ENCODE measurements around the gene CALHM1.
"Not testable (repeated sequence)": the region's sequence is repeated elsewhere in the genome, so short reads cannot be mapped to it uniquely, and the experiment has no call there.

Gene CALHM1

DNA sequence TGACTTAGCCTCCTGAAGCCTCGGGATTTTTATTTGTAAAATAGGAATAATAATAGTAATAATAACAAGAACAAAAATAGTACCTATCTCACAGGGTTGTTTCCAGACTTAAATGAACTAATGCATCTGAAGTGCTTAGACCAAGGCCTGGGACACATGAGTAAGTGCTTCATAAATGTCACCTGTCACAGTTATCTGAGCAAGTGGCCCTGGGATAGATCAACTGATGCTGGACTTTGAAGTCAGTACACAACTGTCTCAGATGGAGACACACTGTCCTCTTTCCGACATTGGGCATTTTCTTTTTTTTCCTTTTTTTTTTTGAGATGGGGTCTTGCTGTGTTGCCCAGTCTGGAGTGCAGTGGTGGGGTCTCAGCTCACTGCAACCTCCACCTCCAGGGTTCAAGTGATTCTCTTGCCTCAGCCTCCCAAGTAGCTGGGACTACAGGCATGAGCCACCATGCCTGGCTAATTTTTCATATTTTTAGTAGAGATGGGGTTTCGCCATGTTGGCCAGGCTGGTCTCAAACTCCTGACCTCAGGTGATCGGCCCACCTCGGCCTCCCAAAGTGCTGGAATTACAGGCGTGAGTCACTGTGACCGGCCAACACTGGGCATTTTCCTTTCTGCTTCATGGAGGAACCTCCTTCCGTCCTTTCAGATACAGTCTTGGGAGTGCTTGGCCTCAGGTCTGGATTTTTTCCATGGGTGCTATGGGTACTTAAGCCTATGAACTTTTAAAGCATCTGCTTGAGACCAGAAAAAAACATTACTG, 28.1 kb upstream of the CALHM1 start:
- DNase-seq (ENCODE audit: low spot score) = not testable (repeated sequence)

GRCh38 chr10:103481974-103482531, 23.4 kb upstream of the CALHM1 start:
- DNase-seq (ENCODE audit: low spot score) = peak; percentile 73

DNA sequence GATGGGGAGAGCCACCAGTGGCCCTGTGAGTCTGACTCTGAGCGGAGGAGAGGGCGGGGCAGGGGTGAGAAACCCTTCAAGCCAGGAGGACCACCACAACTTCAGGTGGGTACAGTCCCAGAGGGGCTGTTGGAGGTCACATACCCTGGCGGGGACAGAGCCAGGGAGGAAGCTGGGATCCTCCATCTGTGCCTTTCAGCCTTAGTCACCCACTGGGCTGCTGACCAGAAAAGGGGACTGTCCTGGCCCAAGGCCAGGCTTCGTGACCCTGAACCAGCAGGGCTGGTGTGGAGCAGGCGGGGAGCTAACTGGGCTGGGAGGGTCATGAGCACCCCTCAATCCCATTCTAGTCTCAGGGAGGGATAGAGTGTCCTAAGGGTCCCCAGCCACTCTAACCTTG, 21.8 kb upstream of the CALHM1 start:
- DNase-seq (ENCODE audit: low spot score) = no peak

DNA sequence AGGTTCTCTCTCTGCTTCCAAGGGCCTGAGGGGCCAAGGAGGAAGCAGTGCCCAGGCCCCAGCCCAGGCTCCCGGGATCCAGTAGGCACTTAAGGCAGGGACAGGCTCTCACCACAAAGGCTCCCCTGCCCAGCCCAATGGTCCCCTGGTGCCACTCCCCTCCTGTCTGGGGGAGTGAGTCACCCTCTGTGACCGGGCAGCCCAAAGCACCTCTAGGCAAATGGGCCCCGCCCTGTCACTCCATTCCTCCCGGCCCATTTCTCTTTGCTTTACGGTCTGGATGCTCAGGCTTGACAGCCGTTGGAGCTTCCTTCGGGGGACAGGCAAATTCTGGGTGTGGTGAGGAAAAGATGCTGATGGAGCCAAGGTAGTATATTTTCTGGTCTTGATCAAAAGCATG, 20.4 kb upstream of the CALHM1 start, which contains the start of gene CALHM3:
CALHM3 (minus strand) TSS at position 106 of the 400 bp plus-strand sequence. CDS start 208 bp downstream, outside the sequence.
- DNase-seq (ENCODE audit: low spot score) = peak; percentile 90

DNA sequence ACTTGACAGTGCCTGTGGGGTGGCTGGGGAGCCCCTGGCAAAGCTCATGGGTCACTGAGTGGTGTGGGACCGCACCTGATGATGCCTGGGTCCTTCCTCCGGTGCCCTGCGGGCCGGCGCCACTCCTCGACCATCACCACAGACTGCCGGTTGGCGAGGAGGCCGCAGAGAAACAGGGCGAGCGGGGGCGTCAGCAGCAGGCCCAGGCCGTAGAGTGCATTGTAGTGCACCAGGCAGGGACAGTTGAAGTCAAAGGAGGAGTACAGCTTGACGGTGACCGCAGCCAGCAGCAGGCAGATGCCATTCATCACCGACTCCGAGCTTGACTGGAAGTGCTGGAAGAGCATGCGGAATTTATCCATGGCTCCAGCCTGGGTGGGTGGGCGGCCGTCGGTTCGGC, 20.0 kb upstream of the CALHM1 start:
- DNase-seq (ENCODE audit: low spot score) = peak; percentile 82

DNA sequence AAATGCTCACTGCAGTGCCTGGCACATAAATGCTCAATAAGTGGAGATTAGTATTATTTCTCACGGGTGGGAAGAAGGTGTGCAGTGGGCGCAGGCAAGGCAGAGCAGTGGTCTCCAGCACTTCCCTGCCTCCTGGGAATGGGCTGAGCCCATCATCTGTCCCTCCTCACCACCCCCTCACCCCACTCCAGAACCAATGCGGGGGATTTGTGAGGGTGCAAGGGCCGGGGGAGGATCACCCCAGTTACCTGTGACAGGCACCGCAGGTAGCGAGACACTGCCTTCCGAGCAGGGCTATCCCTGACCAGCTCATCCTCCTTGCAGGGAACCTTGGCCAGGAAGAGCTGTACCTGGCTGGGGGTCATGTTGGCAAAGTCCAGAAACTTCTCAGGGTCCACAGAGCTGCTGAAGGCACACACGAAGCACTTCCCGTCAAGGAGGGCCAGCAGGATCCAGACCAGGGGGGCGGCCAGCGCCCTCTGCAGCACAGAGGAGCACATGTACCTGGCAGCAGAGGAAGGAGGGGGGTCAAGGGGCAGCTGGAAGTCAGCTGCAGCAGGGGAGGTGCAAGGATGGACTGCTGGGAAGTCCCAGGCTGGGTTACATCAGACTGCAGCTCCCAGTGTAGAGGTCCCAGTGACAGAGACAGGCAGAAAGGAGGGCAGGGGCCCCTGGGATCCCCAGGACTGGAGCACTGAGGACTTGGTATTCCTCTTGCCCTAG, 17.5 kb upstream of the CALHM1 start:
- DNase-seq (ENCODE audit: low spot score) = peak; percentile 23

- no peak for DNase-seq (ENCODE audit: low spot score)
Measured at GRCh38 chr10:103475437-103475836, 16.7 kb upstream of the CALHM1 start.

GRCh38 chr10:103474077-103474476, 15.4 kb upstream of the CALHM1 start:
- no peak for DNase-seq (ENCODE audit: low spot score)

DNA sequence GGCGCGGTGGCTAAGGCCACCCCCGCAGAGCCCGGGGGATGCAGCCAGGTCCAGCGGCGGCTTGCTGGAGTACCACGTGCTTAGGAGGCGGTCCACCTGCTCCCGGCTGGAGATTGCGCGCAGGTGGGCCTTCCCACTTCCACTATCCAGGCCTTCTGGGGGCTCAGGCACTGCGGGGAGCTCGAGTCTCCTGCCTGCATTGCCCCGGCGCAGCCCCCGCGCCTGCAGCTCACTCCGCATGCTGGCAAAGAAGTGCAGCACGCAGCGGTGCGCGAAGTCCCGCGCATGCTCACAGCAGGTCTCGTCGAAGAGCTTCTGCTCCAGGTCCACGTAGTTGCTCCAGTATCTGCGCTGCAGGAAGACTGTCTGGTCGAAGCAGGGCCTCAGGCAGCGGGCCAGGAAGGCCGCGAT, 14.6 kb upstream of the CALHM1 start:
- DNase-seq (ENCODE audit: low spot score) = no peak

GRCh38 chr10:103472005-103472404, 13.3 kb upstream of the CALHM1 start:
- no peak for DNase-seq (ENCODE audit: low spot score)

- peak; percentile 81 for DNase-seq (ENCODE audit: low spot score)
Measured at GRCh38 chr10:103470761-103471653, 12.3 kb upstream of the CALHM1 start.

- no peak for DNase-seq (ENCODE audit: low spot score)
Measured at GRCh38 chr10:103469201-103469600, 10.5 kb upstream of the CALHM1 start.

GRCh38 chr10:103467406-103467805, 8.7 kb upstream of the CALHM1 start:
- DNase-seq (ENCODE audit: low spot score) = no peak

- no peak for DNase-seq (ENCODE audit: low spot score)
Measured at GRCh38 chr10:103466734-103467133, 8.0 kb upstream of the CALHM1 start.

GRCh38 chr10:103465411-103466179, 6.9 kb upstream of the CALHM1 start:
- DNase-seq (ENCODE audit: low spot score) = no peak

DNA sequence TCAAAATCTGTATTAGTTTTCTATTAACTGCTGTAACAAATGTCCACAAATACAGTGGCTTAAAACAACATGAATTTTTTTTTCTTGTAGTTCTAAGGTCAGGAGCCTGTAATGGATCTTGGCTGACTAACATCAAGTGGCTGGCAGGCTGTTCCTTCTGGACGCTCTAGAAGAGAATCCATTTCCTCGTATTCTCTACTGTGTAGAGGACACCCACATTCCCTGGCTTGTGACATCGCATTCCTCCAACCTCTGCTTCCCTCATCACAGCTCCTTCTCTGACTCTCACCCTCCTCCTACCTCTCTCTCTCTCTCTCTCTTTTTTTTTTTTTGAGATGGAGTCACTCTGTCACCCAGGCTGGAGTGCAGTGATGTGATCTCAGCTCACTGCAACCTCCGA, 4.8 kb upstream of the CALHM1 start:
- DNase-seq (ENCODE audit: low spot score) = no peak

- no peak for DNase-seq (ENCODE audit: low spot score)
Measured at GRCh38 chr10:103459615-103460014, 915 bp upstream of the CALHM1 start.

DNA sequence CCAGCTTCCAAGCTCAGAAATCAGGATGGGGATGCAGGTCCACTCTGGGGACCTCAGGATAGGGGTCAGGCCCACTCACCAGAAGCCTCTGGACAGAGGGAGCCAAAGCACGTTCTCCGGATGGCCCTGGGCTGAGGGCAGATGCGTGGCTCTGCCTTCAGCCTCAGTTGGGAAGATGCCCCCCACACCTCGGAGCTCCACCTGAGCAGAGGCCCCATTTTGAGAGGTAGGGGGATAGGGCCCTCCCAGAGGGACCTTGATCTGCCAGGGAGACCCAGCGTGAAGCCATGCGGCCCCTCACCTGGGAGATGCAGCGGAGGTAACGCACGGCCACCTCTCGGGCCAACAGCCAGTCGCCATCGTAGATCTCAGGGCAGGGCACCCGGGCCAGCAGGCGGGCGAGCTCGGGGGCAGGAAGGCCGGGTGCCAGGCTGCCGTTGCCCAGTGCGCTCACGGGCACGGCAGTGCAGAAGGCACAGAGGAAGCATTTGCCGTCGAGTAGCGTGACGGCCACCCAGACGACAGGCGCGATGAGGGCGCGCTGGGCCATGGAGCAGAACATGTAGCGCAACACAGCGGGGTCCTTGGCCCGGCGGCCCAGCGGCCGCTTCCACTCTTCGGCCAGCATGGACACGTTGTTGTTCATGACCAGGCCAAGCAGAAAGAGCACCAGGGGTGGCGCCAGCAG, 660 bp downstream of the CALHM1 start:
- no peak for DNase-seq (ENCODE audit: low spot score)

- no peak for DNase-seq (ENCODE audit: low spot score)
Measured at GRCh38 chr10:103457176-103457712, 1.5 kb downstream of the CALHM1 start.

GRCh38 chr10:103456074-103456660, 2.5 kb downstream of the CALHM1 start:
- DNase-seq (ENCODE audit: low spot score) = no peak

All from SW480 (cell line).